ENCODE measurements around the gene SLCO2B1. TPM values are rescaled to one million over a fixed set of nuclear protein-coding genes. Genes with fewer than 3 reads are reported as not detected.

The SLCO2B1 gene
- total and polyA plus RNA-seq, 2 of the 8 experiments (the other 6 are each of a cell fraction or from before 2014, with no cell fraction given) = 0.03 TPM; not detected in 1

- Histone ChIP-seq H3K79me1 (ENCODE audit: low read depth, low read length) (no peaks in the 10 kb centered on the region), H3K23me2 (ENCODE audit: low read depth, low read length) (no peaks in the 10 kb centered on the region), H3K4ac (replicated peaks; ENCODE audit: insufficient read length, low read depth, low read length) (no peak overlapping the region), H2BK12ac (ENCODE audit: low read depth, low read length) (peak overlapping the region; percentile 75; the same call in 1 of the 2 replicates), H3K4me1 (replicated peaks in 1 of 4; ENCODE audit: control insufficient read depth in 3 of 4, insufficient read depth in 4 of 4, low read length in 3 of 4) (no peaks in the 10 kb centered on the region), H3K14ac (ENCODE audit: insufficient read length) (no peak overlapping the region), H3K9me3 (ENCODE audit: insufficient read depth in 2 of 2, low read depth in 1 of 2, low read length in 1 of 2) (peaks cover 0 to 2% of the 10 kb centered on the region in 2 experiments; a peak in 1 of 4 replicates), H3K79me2 (ENCODE audit: control insufficient read depth in 1 of 2, insufficient read depth in 2 of 2, low read length in 2 of 2) (no peaks in the 10 kb centered on the region), H4K8ac (ENCODE audit: extremely low read depth, insufficient read depth, low read length) (no peak overlapping the region), H2AFZ (ENCODE audit: low read length) (peak overlapping the region; percentile 35; the same call in 1 of the 2 replicates), H3K27ac (ENCODE audit: low read depth, low read length) (no peak overlapping the region), H3K18ac (ENCODE audit: extremely low read depth, low read length) (no peak overlapping the region), H2BK20ac (ENCODE audit: low read length) (peak overlapping the region; percentile 97; the same call in 1 of the 2 replicates), H3K36me3 (ENCODE audit: control insufficient read depth in 2 of 4, insufficient read depth in 4 of 4, low read length in 3 of 4) (no peaks in the 10 kb centered on the region), H3K27me3 (replicated peaks in 1 of 4; ENCODE audit: control insufficient read depth in 3 of 4, extremely low read depth in 1 of 4, insufficient read depth in 3 of 4, low read length in 3 of 4) (no peaks in the 10 kb centered on the region), H2BK5ac (ENCODE audit: low read depth, low read length) (no peak overlapping the region), H3K4me3 (ENCODE audit: extremely low read depth in 1 of 4, insufficient read depth in 2 of 4, low read depth in 3 of 4, low read length in 4 of 4) (no peak overlapping the region), H3K9ac (replicated peaks in 1 of 4; ENCODE audit: extremely low read depth in 1 of 4, low read depth in 3 of 4, low read length in 3 of 4) (no peak overlapping the region), H4K20me1 (replicated peaks in 1 of 2; ENCODE audit: control insufficient read depth in 1 of 2, insufficient read depth in 2 of 2, low read length in 2 of 2) (peaks cover 0 to 2% of the 10 kb centered on the region in 2 experiments), H4K91ac (replicated peaks; ENCODE audit: insufficient read length, low read length) (no peak overlapping the region), H4K5ac (ENCODE audit: insufficient read length, low read depth, low read length) (no peak overlapping the region), H3K56ac (replicated peaks; ENCODE audit: insufficient read length, low read depth, low read length) (no peak overlapping the region), H2AK5ac (ENCODE audit: low read depth, low read length) (no peak overlapping the region), H2BK15ac (ENCODE audit: low read length) (no peak overlapping the region), H3K23ac (ENCODE audit: insufficient read length) (no peak overlapping the region), H2BK120ac (replicated peaks; ENCODE audit: low read depth, low read length) (no peak overlapping the region), H3K4me2 (ENCODE audit: insufficient read depth in 1 of 2, low read depth in 2 of 2, low read length in 2 of 2) (no peak overlapping the region)
- FAIRE-seq (no peak), DNase-seq (ENCODE audit: low read depth in 1 of 2, low spot score in 2 of 2) (peak in 1 of 2 experiments; percentile 27)
- 69% methylated on average over 10 of the region's 10 CpGs; no CpG with 5 or more reads in 1 of the 2 experiments for WGBS, 2 experiments (ENCODE audit: extremely low coverage in 1 of 2, insufficient coverage in 1 of 2, insufficient read length in 1 of 2, insufficient replicate concordance in 2 of 2, low coverage in 1 of 2, low lambda C conversion rate in 2 of 2, missing lambda C conversion rate in 1 of 2)
- POLR2A ChIA-PET (ENCODE audit: partially characterized antibody) = no interaction called here
- TF ChIP-seq JUND (IDR thresholded peaks at IDR 0.05; ENCODE audit: low read length) (peak; percentile 45; the same call in 1 of the 2 replicates), TAF1 (IDR thresholded peaks at IDR 0.05; ENCODE audit: low read depth, low read length) (no peak), HDAC2 (IDR thresholded peaks at IDR 0.05; ENCODE audit: borderline replicate concordance in 1 of 2, low read depth in 2 of 2, low read length in 2 of 2) (no peak), KDM1A (IDR thresholded peaks at IDR 0.05; ENCODE audit: borderline replicate concordance, low read length) (no peak), SP1 (IDR thresholded peaks at IDR 0.05; ENCODE audit: low read depth, low read length) (no peak), TCF12 (IDR thresholded peaks at IDR 0.05; ENCODE audit: low read depth, low read length) (no peak)
- CTCF ChIA-PET (ENCODE audit: partially characterized antibody) = interaction anchor here (0.9 to 29.8 kb wide), 20 partner anchors 12 to 213 kb away, joined by 3 to 952 read pairs (median 8); partner anchors contain the start of genes SLCO2B1 and TPBGL
These were observed 8.0 kb upstream of the SLCO2B1 start for GRCh38 chr11:75142714-75143419.

All from H1 (cell line).